WTC11 (cell line): ENCODE results near the gene CYP39A1. TPM values are rescaled to one million over a fixed set of nuclear protein-coding genes. Genes with fewer than 3 reads are reported as not detected.

ENCODE experiments used
- ATAC-seq: fragments of 200-7000 bp; cut with Tn5 transposase; 2 replicates; pipeline ENCODE4 v1.10.0; 2021; ENCODE audit warnings: mild to moderate bottlenecking, moderate library complexity
- CTCF ChIA-PET: fragments of 300-600 bp; sonication (Branson Sonifier 250); formaldehyde crosslinking; loops from one replicate; lab custom pipeline; 2021; ENCODE audit warnings: antibody characterized with exemption; lab: Charles Lee
- POLR2A ChIA-PET: fragments of 350-600 bp; sonication (Branson Sonifier 250); formaldehyde crosslinking; loops from one replicate; lab custom pipeline; 2021; ENCODE audit warnings: antibody characterized with exemption; lab: Charles Lee
- DNase-seq: peaks from one replicate; pipeline ENCODE4 v3.0.0; 2021; ENCODE audit warnings: low spot score
- H3K27ac Mint-ChIP-seq: 2 replicates; pipeline ENCODE4 v1.8.0; 2021; ENCODE audit warnings: mixed read lengths
- H3K27me3 Mint-ChIP-seq: 2 replicates; pipeline ENCODE4 v1.8.0; 2021; ENCODE audit warnings: low read depth, mild to moderate bottlenecking, moderate library complexity, mixed read lengths
- H3K36me3 Mint-ChIP-seq: 2 replicates; pipeline ENCODE4 v1.8.0; 2021; ENCODE audit warnings: mixed read lengths
- H3K4me1 Mint-ChIP-seq: 2 replicates; pipeline ENCODE4 v1.8.0; 2022; ENCODE audit warnings: mixed read lengths
- H3K4me3 Mint-ChIP-seq: 2 replicates; pipeline ENCODE4 v1.8.0; 2021; ENCODE audit warnings: mild to moderate bottlenecking, moderate library complexity, mixed read lengths
- H3K9me3 Mint-ChIP-seq: 2 replicates; pipeline ENCODE4 v1.8.0; 2021; ENCODE audit warnings: mixed read lengths
- ARID4B ChIP-seq: sonication (generic); formaldehyde crosslinking; IDR thresholded peaks from 2 replicates; pipeline ENCODE4 v1.8.0; 2023; ENCODE audit warnings: missing genetic modification reagents, mild to moderate bottlenecking, borderline replicate concordance
- ATF3 ChIP-seq: sonication (generic); formaldehyde crosslinking; conservative IDR thresholded peaks from 2 replicates; pipeline ENCODE4 v1.8.1; 2022; ENCODE audit warnings: mild to moderate bottlenecking, missing genetic modification reagents
- E2F4 ChIP-seq: sonication (generic); formaldehyde crosslinking; IDR thresholded peaks from 2 replicates; pipeline ENCODE4 v1.8.1; 2022; ENCODE audit warnings: low read depth, mild to moderate bottlenecking, moderate library complexity, missing genetic modification reagents, borderline replicate concordance
- ERG ChIP-seq: fragments of 250-450 bp; sonication (Bioruptor Pico); IDR thresholded peaks from 2 replicates; pipeline ENCODE4 v1.8.0; 2021; ENCODE audit warnings: mild to moderate bottlenecking
- ETV6 ChIP-seq: sonication (generic); formaldehyde crosslinking; IDR thresholded peaks from 2 replicates; pipeline ENCODE4 v1.8.1; 2022; ENCODE audit warnings: mild to moderate bottlenecking, missing genetic modification reagents
- FOXP1 ChIP-seq: sonication (generic); formaldehyde crosslinking; IDR thresholded peaks from 2 replicates; pipeline ENCODE4 v1.8.0; 2022; ENCODE audit warnings: missing genetic modification reagents, mild to moderate bottlenecking, moderate library complexity, borderline replicate concordance
- GRHL2 ChIP-seq: fragments of 250-450 bp; sonication (Bioruptor Pico); IDR thresholded peaks from 2 replicates; pipeline ENCODE4 v1.8.0; 2022; ENCODE audit warnings: mild to moderate bottlenecking, moderate library complexity; ENCODE audit not compliant: insufficient replicate concordance, severe bottlenecking
- MAX ChIP-seq: sonication (generic); formaldehyde crosslinking; IDR thresholded peaks from 2 replicates; pipeline ENCODE4 v1.8.0; 2022; ENCODE audit warnings: mild to moderate bottlenecking, missing genetic modification reagents
- MYBL2 ChIP-seq: sonication (generic); formaldehyde crosslinking; IDR thresholded peaks from 2 replicates; pipeline ENCODE4 v1.8.1; 2023; ENCODE audit warnings: mild to moderate bottlenecking, moderate library complexity, missing genetic modification reagents
- NFATC4 ChIP-seq: fragments of 250-450 bp; sonication (Bioruptor Pico); IDR thresholded peaks from 2 replicates; pipeline ENCODE4 v1.9.0; 2021; ENCODE audit warnings: mild to moderate bottlenecking
- PRDM15 ChIP-seq: sonication (generic); formaldehyde crosslinking; IDR thresholded peaks from 2 replicates; pipeline ENCODE4 v1.8.0; 2022; ENCODE audit warnings: missing genetic modification reagents
- PRRX2 ChIP-seq: fragments of 250-450 bp; sonication (Bioruptor Pico); IDR thresholded peaks from 2 replicates; pipeline ENCODE4 v1.8.0; 2021; ENCODE audit warnings: mild to moderate bottlenecking
- RELA ChIP-seq: sonication (generic); formaldehyde crosslinking; IDR thresholded peaks from 2 replicates; pipeline ENCODE4 v1.8.1; 2022; ENCODE audit warnings: missing genetic modification reagents, mild to moderate bottlenecking, borderline replicate concordance
- SMAD3 ChIP-seq: sonication (generic); formaldehyde crosslinking; IDR thresholded peaks from 2 replicates; pipeline ENCODE4 v1.8.0; 2022; ENCODE audit warnings: missing genetic modification reagents, mild to moderate bottlenecking, borderline replicate concordance
- TP53 ChIP-seq: sonication (generic); formaldehyde crosslinking; IDR thresholded peaks from 2 replicates; pipeline ENCODE4 v1.8.1; 2023; ENCODE audit warnings: mild to moderate bottlenecking, missing genetic modification reagents
- ZNF232 ChIP-seq: sonication (generic); formaldehyde crosslinking; IDR thresholded peaks from 2 replicates; pipeline ENCODE4 v1.8.0; 2022; ENCODE audit warnings: mild to moderate bottlenecking, missing genetic modification reagents
- total RNA-seq: library from RNA; stranded (reverse); gene quantifications from 3 replicates; pipeline ENCODE4 v1.2.3, GENCODE V29; 2021

The CYP39A1 gene
- total RNA-seq, 1 experiment from 2014 or later: 1.6 TPM

GRCh38 chr6:46629691-46630090 is 22.9 kb downstream of the CYP39A1 start:
- H3K4me3 Mint-ChIP-seq: no peak overlapping the region
- no peak overlapping the region for H3K27ac Mint-ChIP-seq
- no peak for DNase-seq
- H3K36me3 Mint-ChIP-seq: no peaks in the 10 kb centered on the region; the same call in 1 of the 2 replicates
- CTCF ChIA-PET: no interaction called here
- no peak for ATAC-seq
- H3K9me3 Mint-ChIP-seq: no peaks in the 10 kb centered on the region
- H3K27me3 Mint-ChIP-seq: no peaks in the 10 kb centered on the region
- POLR2A ChIA-PET: no interaction called here
- peaks cover 8% of the 10 kb centered on the region for H3K4me1 Mint-ChIP-seq
- no peak for TF ChIP-seq RELA (CRISPR knock-in tag)
- no peak for TF ChIP-seq SMAD3
- no peak for TF ChIP-seq PRRX2
- TF ChIP-seq FOXP1: no peak
- no peak for TF ChIP-seq ETV6 (CRISPR knock-in tag)
- TF ChIP-seq ERG (CRISPR knock-in tag): no peak
- no peak for TF ChIP-seq MYBL2 (CRISPR knock-in tag)
- TF ChIP-seq MAX: no peak
- no peak for TF ChIP-seq PRDM15 (CRISPR knock-in tag)
- no peak for TF ChIP-seq GRHL2 (CRISPR knock-in tag)
- no peak for TF ChIP-seq ZNF232 (CRISPR knock-in tag)
- no peak for TF ChIP-seq ARID4B (CRISPR knock-in tag)
- no peak for TF ChIP-seq ATF3

- Mint-ChIP-seq H3K27ac (no peak overlapping the region), H3K4me1 (peaks cover 6% of the 10 kb centered on the region), H3K4me3 (no peak overlapping the region), H3K9me3 (no peaks in the 10 kb centered on the region), H3K27me3 (no peaks in the 10 kb centered on the region), H3K36me3 (no peaks in the 10 kb centered on the region; the same call in 1 of the 2 replicates)
- POLR2A ChIA-PET: no interaction called here
- CTCF ChIA-PET: no interaction called here
- no peak for ATAC-seq
- TF ChIP-seq NFATC4 (CRISPR knock-in tag) (no peak), RELA (CRISPR knock-in tag) (no peak), E2F4 (no peak), TP53 (CRISPR knock-in tag) (no peak)
- no peak for DNase-seq
Measured at GRCh38 chr6:46628976-46629375, 23.6 kb downstream of the CYP39A1 start.
